RWPE2 (cell line): Measurements from ENCODE around the gene SACM1L.

ENCODE experiments used
- ATAC-seq: fragments of 200-7000 bp; cut with Tn5 transposase; 3 replicates; pipeline ENCODE4 v1.9.1; 2021; ENCODE audit warnings: low read depth
- DNase-seq: peaks from one replicate; pipeline ENCODE4 v3.0.0-alpha.2; 2020; ENCODE audit warnings: low spot score
- H3K27ac ChIP-seq: fragments of 450-650 bp; 2 replicates; pipeline ENCODE4 v1.5.1; 2017; ENCODE audit warnings: mild to moderate bottlenecking; ENCODE audit not compliant: poor library complexity, severe bottlenecking
- H3K27me3 ChIP-seq: fragments of 250-450 bp; sonication (Bioruptor Pico); 2 replicates; pipeline ENCODE4 v1.5.1; 2021; ENCODE audit warnings: mild to moderate bottlenecking, moderate library complexity; ENCODE audit not compliant: insufficient read depth, poor library complexity, severe bottlenecking
- H3K36me3 ChIP-seq: fragments of 250-450 bp; sonication (Bioruptor Pico); 2 replicates; pipeline ENCODE4 v1.5.1; 2020; ENCODE audit warnings: low read depth, mild to moderate bottlenecking, moderate library complexity
- H3K4me1 ChIP-seq: fragments of 250-450 bp; sonication (Bioruptor Pico); 2 replicates; pipeline ENCODE4 v1.5.1; 2021; ENCODE audit warnings: mild to moderate bottlenecking, moderate library complexity; ENCODE audit not compliant: insufficient read depth, poor library complexity, severe bottlenecking
- H3K4me3 ChIP-seq: fragments of 250-450 bp; sonication (Bioruptor Pico); 2 replicates; pipeline ENCODE4 v1.5.1; 2021; ENCODE audit warnings: mild to moderate bottlenecking, moderate library complexity; ENCODE audit not compliant: severe bottlenecking
- H3K9me3 ChIP-seq: fragments of 250-450 bp; sonication (Bioruptor Pico); 2 replicates; pipeline ENCODE4 v1.5.1; 2021; ENCODE audit warnings: mild to moderate bottlenecking, moderate library complexity; ENCODE audit not compliant: severe bottlenecking
- TF ChIP-seq, protein P1 (sequence below): fragments of 450-650 bp; IDR thresholded peaks from one replicate; pipeline ENCODE4 v1.5.1; 2017; ENCODE audit warnings: mild to moderate bottlenecking, moderate library complexity; ENCODE audit not compliant: poor library complexity, severe bottlenecking

SACM1L gene

DNA sequence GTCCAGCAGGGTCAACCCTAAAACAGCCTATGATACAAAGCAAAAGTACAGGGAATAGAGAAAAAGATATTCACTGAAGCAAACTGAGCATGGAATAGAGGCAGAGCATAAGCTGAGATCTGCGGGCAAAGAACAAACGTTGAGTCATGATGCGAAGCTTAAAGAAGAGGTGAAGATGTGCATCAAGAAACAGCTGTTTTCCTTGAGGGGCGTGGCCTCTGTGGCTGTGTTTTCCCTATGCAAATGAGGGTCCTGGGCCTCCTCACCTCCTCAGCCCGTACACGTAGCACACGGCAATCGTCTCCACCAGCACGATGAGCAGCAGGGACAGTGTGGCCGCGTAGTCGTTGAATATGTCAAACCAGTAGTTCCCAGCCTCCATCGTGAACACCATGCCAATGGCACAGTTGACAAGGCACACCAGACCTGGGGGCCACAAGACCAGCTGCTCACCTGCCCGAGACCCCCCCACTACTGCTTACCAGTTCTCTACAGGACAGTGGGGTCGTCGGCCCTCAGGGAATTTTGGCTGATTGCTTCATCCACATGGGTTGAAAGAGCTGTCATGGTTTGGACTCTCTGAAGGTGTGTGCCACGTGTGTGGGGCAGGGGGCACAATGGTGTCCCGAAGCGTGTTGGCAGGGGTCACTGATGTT lies 73.6 kb downstream of the SACM1L start:
- TF ChIP-seq, protein P1, sequence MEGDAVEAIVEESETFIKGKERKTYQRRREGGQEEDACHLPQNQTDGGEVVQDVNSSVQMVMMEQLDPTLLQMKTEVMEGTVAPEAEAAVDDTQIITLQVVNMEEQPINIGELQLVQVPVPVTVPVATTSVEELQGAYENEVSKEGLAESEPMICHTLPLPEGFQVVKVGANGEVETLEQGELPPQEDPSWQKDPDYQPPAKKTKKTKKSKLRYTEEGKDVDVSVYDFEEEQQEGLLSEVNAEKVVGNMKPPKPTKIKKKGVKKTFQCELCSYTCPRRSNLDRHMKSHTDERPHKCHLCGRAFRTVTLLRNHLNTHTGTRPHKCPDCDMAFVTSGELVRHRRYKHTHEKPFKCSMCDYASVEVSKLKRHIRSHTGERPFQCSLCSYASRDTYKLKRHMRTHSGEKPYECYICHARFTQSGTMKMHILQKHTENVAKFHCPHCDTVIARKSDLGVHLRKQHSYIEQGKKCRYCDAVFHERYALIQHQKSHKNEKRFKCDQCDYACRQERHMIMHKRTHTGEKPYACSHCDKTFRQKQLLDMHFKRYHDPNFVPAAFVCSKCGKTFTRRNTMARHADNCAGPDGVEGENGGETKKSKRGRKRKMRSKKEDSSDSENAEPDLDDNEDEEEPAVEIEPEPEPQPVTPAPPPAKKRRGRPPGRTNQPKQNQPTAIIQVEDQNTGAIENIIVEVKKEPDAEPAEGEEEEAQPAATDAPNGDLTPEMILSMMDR, result no peak
- no peaks in the 10 kb centered on the region for H3K36me3 ChIP-seq
- no peak overlapping the region for H3K27ac ChIP-seq
- ATAC-seq (no peak), DNase-seq (no peak)
- no peaks in the 10 kb centered on the region for H3K27me3 ChIP-seq
- no peaks in the 10 kb centered on the region for H3K4me1 ChIP-seq
- no peak overlapping the region for H3K4me3 ChIP-seq
- no peaks in the 10 kb centered on the region for H3K9me3 ChIP-seq

DNA sequence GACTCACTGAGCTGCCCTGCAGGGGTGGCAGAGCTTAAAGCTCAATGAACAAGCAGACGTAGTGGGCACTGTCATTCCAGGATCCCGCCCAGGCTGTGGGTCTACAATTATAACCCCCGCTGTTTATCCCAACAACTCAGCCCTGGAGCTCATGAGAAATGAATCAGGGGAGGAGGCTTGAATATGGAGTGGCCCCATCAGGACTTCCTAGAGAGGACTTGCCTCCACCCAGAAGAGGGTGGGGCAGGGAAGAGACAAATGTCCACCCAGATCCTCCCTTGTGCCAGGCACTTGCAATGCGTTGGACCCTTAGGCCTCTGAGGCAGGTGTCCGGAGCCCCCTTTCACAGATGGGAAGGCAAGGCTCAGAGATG lies 74.1 kb downstream of the SACM1L start:
- no peak overlapping the region for H3K27ac ChIP-seq
- ATAC-seq (no peak), DNase-seq (no peak)
- no peaks in the 10 kb centered on the region for H3K4me1 ChIP-seq
- H3K4me3 ChIP-seq, result no peak overlapping the region
- H3K27me3 ChIP-seq, result no peaks in the 10 kb centered on the region
- no peaks in the 10 kb centered on the region for H3K36me3 ChIP-seq
- no peaks in the 10 kb centered on the region for H3K9me3 ChIP-seq
- TF ChIP-seq, protein P1, result no peak

DNA sequence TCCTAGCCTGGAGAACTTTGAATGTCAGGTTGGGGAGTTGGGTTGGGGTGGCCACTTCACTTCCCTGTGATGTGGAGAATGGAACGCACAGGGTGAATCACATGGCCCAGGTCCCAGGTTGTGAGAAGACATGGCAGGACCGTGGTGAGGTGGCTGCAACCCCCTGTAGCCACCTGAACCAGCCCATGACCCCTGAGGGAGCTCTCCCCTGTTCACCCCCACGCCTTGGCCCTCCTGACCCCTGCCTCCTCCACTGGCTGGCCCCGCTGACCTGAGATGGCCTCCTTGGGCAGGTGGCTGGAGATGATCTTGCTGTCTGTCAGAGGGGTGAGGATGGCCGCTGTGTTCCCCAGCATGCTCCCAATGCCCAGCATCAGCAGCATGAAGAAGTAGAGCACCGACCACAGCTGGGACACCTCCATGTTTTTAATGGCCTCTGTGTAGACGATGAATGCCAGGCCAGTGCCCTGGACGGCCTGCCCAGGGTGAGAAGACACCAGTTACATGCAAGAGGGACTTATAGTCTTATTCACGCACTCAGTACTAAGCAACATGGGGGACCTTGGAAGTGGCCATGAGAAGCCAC lies 76.2 kb downstream of the SACM1L start:
- no peak overlapping the region for H3K4me3 ChIP-seq
- no peak for DNase-seq
- H3K27ac ChIP-seq, result no peak overlapping the region
- no peaks in the 10 kb centered on the region for H3K36me3 ChIP-seq
- peaks cover 5% of the 10 kb centered on the region for H3K27me3 ChIP-seq
- ATAC-seq, result no peak
- no peaks in the 10 kb centered on the region for H3K4me1 ChIP-seq
- no peaks in the 10 kb centered on the region for H3K9me3 ChIP-seq
- TF ChIP-seq, protein P1, result no peak

DNA sequence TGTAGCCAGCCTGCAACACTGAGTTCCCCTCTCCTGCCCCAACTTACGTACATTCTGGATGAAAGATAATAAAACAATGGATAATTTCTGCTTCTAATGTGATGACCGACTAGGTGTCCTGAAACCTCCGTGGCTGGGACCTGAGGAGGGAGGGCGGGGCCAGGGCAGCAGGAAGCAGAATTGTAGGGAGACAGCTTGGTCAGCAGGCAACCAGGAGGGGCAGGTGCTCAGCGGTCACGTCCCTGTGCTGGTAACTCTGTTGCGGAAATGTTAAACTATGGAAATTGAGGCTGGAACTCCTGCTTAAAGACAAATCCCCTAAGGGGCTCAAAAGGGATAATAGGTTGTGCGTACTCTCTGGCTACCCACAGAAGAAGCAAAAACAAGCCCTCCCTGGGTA lies 76.8 kb downstream of the SACM1L start:
- ATAC-seq (no peak), DNase-seq (no peak)
- Histone ChIP-seq H3K9me3 (no peaks in the 10 kb centered on the region), H3K27me3 (peaks cover 5% of the 10 kb centered on the region), H3K4me3 (no peak overlapping the region), H3K4me1 (no peaks in the 10 kb centered on the region), H3K36me3 (no peaks in the 10 kb centered on the region), H3K27ac (no peak overlapping the region)
- TF ChIP-seq, protein P1, result no peak

DNA sequence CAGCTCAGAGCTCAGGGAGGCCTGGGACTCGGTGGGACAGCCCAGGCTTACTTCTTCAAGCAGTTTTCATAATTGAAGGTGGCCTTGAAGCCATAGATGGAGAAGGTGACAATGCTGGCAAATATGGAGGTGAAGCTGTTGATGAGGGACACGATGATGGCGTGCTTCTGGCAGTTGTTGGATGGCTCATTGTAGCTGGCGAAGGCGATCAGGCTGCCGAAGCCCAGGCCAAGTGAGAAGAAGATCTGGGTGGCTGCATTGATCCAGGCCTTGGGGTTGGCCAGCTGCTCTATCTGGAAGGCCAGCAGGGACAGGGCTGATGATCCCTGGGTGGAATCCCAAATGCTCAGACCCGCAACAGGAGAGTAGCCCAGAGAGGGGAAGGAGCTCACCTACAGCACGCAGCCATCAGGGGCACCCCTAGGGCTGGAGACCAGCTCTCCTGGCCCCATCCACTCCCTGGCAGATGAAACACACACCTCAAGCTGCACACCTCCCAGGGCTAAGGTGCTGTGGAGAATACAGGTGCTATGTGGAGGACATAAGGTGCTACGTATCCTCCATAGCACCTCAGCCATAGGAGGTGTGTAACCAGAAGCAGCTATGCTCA lies 82.1 kb downstream of the SACM1L start:
- no peaks in the 10 kb centered on the region for H3K4me1 ChIP-seq
- no peaks in the 10 kb centered on the region for H3K9me3 ChIP-seq
- no peak for DNase-seq
- no peak overlapping the region for H3K4me3 ChIP-seq
- no peaks in the 10 kb centered on the region for H3K36me3 ChIP-seq
- no peak overlapping the region for H3K27ac ChIP-seq
- H3K27me3 ChIP-seq, result peaks cover 5% of the 10 kb centered on the region
- ATAC-seq, result no peak
- TF ChIP-seq, protein P1, result no peak
